GM18505 (cell line): ENCODE results near the gene NR1H4.

Experiments used
- ATAC-seq: cut with Tn5 transposase; IDR thresholded peaks from one replicate; pipeline ENCODE4 v1.9.1; 2021; ENCODE audit not compliant: unreplicated experiment
- POLR2A ChIP-seq: IDR thresholded peaks from 4 replicates; pipeline ENCODE4 v1.6.1; 2011; ENCODE audit warnings: borderline replicate concordance; ENCODE audit not compliant: insufficient read depth, insufficient read length; ENCODE audit errors: extremely low read depth

NR1H4 gene

DNA sequence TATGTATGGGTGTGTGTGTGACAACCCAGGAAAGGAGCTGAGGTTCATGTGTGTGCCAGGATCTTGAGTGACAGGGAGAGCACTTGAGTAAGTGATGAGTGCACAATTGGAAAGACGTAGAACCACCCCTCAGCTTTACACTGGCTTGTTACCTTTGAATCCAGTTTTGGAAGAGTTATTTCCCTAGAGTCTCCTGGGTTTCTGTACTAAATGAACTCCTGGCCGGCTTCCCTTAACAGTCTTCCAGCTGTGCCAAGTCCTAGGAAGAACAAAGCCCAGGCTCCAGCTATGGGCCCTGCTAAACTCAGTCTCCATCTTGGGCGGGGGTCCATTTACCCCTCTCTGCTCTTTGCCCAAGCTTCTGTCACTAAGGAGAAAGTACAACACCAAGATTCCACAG lies 19.7 kb upstream of the NR1H4 start:
- no peak for ATAC-seq
- no peak for TF ChIP-seq POLR2A

DNA sequence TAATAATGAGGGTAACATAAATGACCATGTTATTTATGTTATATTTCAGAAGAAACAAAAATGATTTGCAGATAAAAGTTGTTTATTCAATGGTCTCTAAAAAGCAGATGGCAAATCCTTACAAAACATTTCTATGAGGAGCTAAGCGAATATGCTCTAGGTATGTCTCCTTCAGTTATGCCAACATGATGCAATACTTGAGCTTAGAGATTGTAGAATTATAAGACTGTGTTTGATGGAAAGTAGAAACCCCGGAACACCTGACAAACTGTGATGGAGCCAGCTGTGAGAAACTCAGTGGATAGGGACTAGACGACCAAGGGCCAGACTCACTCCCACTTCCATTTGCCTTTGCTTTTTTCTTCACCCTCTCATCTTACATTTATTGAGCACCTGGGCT lies 17.8 kb upstream of the NR1H4 start:
- no peak for ATAC-seq
- TF ChIP-seq POLR2A = no peak

DNA sequence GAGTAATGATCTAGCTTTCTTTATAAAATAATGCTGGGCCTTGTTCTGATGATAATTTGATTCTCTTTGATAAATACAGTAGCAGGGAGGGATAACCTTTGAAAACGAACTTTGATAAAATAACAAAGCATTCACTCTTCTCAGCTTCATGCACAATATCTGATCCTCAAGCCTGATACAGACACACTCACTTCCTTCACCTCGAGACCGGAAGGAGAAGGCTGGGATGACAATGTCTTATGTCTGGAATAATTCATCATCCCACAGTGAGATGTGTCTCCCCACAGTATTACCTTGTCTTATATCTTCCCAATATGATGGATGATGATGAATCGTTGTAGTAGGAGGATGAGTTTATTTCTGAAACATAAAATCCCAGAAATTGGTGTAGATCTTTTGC lies 15.5 kb upstream of the NR1H4 start:
- ATAC-seq = no peak
- TF ChIP-seq POLR2A = no peak

DNA sequence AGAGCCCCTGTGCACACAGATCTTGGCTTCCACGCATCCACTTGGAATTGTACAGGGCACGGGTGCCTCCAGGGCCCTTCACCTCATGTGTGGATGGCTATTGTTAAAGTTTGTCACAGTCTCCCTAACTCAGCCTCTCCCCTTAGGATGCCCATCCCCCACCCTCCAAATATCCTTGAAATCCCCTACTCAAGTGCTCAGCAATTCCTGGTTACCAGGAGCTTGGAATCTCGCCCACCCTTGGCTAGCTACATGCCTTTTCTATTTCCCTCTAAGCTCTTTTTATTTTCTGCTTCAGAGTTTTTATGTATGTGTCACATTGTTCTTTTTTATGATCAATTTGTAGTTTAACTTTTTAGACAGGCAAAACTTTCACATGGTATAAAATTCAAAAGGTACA lies 13.0 kb upstream of the NR1H4 start:
- ATAC-seq = no peak
- TF ChIP-seq POLR2A = no peak

DNA sequence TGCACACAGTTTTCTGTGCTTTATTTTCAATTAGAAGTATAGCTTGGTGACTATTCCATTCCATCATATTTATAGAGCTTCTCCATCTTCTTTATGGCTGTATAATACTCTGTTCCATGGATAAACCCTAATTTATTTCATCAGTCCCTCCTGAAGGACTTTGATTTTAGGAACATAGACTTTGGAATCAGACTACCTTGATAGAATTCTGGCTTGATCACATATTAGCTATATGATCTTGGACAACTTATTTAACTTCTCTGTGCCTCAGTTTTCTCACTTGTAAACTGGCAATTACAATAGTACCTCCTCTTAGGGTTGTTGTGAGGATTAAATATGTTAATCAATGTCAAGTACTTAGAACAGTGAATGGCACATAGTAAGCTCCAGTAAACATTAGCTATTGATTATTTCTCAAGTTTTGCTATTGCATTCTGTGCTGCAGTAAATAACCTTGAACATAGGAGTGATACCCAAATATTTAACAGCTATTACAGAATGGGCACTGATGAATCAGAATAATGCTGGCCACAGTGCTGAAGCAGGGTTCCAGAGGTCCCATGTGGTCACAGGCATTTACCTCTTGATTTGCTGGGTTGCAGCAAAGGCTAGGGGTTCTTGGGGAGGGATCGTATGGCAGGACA lies 12.2 kb upstream of the NR1H4 start:
- ATAC-seq = no peak
- TF ChIP-seq POLR2A = no peak

DNA sequence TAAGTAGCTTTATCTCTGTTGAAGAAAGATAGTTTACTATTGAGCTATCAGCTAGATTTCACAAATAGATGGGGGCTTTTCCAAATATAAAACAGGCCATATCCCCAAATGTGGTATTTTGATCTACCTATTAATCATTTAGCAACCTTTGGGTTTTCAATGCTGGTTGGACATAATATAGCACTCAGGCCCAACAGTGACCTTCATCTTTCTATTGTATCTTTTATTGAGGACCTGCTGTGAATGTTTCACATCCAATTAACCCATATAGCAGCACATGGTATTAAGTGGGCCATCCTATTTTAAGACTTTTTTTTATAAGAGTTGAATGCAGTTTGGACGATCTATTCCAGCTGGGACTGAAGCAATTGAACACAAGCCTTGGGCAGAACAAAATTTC lies 10.0 kb upstream of the NR1H4 start:
- no peak for ATAC-seq
- TF ChIP-seq POLR2A = no peak

DNA sequence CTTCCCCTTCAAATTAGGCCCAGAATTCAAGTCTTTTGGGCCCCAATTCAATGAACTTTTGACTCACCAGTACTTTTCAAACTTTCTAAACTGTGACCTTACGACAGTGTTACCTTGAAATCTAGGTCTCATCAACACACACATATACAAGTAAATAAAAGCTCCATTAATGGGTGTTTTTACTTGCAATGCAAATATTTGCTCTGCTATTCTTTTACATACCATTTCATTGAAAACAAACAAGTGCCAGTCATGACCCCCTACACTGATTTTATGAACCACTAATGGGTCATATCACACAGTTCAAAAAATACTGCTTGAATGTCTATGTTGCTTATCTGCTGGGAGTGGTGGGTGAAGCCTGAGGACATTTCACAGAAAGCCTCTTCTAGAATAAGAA lies 9.1 kb upstream of the NR1H4 start:
- no peak for TF ChIP-seq POLR2A
- ATAC-seq = no peak

DNA sequence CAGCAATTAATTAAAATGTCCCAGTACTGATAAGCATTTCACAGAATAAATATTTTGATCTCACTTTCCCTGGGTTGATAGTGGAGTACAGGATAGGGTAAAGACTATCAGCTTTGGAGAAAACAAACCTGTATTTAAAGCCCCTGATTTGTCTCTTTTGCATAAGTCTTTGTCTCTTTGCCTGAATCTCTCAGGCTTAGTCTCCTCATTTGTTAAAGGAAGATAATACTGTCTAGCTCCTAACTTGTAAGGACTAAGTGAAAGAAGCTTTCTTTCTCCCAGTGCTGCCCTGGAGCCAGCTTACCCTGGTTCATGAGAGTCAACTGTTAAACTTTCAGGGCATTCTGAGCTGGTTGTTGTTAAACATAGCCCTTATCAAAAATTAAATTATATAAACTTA lies 5.5 kb upstream of the NR1H4 start:
- no peak for ATAC-seq
- TF ChIP-seq POLR2A = no peak

DNA sequence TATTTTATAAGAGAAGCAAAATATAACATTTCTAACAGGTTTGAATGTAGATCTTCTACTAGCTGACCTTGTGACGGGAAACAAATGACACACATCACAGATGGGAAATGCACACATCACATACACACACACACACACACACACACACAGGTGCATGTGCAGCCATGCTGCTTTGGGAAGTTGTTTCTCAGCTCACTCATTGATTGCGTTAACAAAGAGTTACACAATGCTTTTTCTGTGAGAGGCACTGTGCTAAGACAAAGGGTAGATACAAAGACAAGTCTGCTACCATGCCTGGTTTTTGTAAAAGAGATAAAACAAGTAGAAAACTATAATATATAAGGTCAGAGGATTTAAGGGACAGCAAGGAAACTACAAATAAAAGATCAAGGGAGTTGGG lies 1.3 kb upstream of the NR1H4 start:
- no peak for ATAC-seq
- no peak for TF ChIP-seq POLR2A

DNA sequence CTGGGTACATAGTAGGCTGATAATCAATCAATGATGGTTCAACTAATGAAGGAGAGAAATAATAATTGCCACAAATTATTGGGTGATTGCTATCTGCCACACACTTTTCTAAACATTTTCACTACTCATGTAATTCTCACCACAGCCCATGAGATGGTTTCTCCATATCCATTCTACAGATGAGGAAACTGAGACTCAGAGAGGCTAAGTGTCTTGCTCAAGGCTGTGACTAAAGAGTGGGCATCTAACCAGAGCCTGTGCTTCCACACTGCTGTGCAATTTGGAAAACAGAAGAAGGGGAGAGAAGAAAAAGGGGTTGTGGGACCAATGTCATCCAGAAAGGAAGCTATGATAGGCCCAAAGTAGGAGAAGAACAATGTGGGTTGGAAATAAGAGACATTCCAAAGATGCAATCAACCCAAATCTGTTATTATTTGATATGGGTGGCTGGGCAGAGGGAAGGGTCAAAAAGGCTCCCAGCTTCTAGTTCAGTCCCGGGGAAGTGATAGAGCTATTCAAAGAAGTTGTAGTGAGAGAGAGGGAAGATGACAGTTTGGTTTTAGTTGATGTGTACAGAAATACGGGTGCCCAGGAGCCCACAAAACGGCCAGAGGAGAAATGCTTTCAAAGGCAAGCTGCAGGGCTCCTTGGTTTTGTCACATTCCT lies 483 bp upstream of the NR1H4 start:
- TF ChIP-seq POLR2A = no peak
- ATAC-seq = no peak

DNA sequence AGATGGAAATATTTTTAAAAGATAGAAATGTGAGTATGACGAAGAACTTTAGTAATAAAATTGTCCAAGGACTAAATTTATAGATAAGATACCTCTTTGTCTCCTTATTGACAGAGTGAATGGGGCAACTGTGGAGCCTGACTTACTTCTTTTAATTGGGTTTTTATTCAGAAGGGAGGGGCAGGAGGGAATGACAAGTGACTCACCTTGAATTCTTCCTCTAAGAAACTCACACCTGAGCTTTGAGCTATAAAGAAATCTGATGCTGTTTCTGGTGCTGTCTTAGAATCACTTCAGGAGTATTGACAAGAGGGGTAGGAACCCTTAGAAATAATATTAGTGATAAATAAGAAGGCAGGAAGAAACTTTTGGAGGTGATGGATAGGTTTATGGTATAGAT lies 951 bp downstream of the NR1H4 start:
- no peak for ATAC-seq
- TF ChIP-seq POLR2A = no peak

DNA sequence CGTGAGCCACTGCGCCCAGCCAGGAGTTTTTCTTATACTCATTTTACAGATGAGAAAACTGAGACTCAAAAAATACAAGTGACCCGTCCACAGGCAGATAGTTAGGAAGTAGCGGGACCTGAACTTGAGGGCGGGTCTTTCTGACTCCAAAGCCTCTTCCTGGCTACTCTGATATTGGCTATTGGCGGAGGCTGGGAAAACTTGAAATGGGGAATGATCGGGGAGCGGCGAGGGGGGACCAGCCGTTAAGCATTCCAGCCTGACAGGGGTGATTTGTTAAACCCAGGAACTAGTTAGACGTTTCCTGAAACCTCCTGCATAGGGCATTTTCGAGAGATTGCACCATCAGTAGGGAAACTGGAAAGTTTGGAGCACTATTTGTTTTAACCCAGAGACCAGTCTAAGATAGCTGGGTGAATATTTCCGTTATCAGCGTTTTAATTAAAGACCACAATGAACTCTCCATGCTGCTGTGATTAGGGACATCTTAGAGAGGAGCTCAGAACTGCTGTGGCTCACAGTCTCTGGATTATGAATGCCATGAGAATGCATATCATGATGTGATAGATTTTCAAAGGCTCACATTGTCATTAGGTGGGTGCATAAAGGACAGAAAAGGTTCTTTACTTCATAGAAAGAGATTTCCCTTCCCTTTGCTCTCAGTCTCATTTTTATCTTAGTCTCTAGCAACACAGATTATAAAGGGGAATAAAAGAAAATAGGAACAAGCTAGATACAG lies 2.5 kb downstream of the NR1H4 start:
- no peak for ATAC-seq
- TF ChIP-seq POLR2A = no peak

DNA sequence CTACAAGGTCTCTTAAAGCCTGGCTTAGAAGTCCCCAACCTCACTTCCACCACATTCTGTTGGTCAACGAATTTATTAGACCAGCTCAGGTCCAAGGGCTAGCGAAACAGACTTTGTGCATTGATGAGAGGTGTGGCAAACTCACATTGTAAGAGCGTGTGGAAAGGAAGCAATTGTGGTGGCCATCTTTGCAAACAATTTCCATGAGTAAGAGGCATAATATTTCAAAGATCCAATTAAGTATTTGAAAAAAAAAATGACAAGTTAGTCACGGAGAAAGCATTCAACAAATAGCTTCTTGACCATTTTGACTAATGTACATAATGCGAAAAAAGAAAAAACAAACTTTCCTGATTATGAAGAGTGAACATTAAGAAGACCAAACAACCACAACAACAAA lies 7.4 kb downstream of the NR1H4 start:
- TF ChIP-seq POLR2A = no peak
- ATAC-seq = no peak
